ENCODE results near the gene DNAH8.

DNAH8 gene

DNA sequence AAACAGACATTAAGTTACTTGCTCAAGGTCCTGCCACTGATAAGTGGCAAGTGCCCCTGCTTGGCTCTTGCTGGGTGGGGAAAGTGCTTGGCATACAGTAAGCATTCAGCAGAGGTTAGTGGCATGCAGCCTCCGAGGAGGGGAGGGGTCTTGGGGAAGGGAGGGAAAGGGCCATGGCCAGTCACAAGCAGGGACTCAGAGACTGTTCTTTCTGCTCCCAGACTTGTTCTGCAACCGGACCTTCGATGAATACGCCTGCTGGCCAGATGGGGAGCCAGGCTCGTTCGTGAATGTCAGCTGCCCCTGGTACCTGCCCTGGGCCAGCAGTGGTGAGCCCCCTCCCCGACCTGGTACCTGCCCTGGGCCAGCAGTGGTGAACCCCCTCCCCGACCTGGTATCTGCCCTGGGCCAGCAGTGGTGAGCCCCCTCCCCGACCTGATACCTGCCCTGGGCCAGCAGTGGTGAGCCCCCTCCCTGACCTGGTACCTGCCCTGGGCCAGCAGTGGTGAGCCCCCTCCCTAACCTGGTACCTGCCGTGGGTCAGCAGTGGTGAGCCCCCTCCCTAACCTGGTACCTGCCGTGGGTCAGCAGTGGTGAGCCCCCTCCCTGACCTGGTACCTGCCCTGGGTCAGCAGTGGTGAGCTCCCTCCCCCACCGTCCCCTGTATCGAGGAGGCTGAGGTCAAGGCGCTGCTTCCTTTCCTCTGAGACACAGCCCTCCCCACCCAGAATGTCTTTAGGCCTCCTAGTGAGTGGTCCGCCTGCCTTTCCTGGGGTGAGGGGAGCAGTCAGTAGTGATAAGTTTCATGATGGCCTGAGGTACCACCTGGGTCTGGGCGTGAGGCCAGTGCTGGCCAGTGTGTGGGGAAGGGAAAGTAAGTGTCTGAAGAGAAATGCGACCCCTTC is 342.4 kb downstream of the DNAH8 start:
- FAIRE-seq: no peak

DNA sequence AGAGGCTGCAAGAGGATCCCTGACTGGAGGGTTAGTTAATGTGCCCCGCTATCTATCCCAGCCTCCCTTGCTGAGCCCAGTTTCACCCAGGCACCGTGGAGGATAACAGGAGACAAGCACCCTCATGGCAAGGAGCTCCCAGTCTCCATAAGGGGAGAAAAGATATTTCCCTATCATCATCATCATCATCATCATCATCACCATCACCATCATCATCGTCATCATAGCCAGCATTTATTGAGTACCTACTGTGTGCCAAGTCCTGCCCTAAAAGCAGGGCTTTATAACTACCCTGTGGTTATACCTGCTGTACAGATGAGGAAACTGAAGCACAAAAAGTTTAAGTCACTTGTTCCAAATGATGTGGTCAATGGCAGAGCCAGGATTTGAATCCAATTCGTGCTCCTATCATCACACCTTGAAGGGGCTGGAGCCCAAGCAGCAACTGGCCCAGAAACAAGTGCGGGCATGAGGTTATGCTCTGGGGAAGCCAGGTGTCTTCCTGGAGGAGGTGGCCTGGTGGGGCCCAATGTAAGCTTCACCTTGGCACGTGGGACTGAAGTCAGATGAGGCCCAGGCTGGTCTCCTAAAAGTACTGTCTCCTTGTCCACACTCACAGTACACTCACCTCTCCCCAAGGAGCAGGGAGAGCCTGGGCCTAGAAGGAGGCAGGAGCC is 343.5 kb downstream of the DNAH8 start:
- no peak for FAIRE-seq

DNA sequence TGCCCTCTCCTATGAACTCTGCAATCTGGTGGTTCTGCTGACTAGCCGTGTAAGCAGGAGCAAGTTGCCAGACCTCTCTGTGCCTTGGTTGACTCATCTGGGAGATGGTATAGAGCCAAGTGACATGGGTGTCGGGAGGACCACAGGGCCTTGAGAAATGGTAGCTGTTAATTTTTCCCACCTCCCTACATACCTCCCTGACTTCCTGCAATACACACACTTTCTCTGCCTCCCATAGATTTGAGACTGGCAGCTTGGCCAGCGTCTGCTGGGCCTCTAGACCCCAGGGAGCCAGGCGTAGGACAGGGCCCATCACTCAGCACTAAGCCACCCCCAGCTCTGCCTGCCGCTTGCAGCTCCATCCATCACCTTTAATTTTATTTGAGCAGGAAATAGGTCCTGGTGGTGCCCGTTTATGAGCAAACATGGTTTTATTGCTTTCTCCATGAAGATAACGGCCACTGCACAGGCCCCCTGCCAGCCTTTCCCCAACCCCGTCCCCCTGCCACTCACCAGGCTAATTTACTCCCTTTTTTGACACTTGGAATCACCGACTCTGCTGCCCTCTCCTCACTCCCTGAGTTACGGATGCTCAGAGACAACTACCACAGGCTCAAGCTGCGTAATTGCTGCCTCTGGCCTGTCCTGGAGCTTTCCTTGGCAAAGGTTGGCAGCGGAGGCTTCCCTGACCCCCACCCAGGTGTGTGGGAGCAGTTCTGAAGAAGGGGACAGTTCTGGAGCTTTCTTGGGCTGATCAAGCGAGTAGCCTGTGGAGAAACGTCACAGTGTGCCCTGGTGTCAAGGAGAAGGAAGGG is 344.6 kb downstream of the DNAH8 start:
- FAIRE-seq: no peak

DNA sequence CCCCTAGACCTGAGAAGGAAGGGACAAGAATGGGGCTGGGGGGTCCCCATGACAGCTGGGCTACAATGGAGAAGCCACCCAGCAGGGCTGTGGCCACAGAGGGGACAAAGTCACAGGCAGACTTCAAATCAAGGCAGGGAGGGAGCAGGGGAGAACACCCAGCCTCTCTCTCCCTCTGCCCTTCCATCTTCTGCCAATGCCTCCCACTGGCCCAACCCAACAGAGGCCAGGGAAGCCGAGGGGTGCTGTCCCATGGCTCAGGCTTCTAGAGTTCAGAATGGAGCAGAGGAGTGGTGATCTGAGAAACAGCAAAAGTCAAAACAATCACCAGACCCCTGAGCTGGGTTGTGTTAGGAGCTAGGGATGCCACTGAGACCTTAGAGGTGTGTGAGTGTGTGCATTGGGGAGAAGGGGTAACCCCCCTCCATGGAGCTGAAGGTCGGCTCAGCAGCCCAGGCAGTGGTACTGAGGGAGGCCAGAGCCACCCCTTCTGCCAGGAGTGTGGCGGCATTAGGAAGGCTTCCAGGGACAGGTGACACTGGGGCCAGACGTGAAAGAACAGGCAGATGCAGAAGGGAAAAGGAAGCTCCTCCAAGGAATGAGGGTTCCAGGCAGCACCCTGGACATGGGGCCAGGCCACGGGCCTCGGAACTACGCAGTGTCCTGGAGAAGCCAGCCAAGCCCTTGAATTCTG is 345.5 kb downstream of the DNAH8 start:
- FAIRE-seq: no peak

DNA sequence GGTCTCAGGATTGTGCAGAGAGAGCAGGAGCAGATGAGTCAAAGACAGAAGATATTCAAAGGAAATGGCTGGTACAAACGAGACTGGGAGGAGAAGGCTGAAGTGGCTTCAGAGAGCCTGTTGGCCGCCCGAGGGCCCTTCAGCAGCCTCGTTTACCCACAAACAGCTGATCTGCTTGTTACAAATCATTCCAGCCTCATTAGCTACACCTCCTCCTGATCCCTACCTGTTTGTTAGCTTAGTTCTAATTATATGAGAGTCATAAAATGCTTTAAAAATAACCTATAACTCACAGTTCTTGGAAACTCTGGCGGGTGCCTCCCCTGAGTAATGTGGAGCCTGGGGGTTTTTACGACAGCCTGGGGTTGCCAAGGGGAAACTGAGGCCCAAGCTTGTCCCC is 346.1 kb downstream of the DNAH8 start:
- FAIRE-seq: no peak

DNA sequence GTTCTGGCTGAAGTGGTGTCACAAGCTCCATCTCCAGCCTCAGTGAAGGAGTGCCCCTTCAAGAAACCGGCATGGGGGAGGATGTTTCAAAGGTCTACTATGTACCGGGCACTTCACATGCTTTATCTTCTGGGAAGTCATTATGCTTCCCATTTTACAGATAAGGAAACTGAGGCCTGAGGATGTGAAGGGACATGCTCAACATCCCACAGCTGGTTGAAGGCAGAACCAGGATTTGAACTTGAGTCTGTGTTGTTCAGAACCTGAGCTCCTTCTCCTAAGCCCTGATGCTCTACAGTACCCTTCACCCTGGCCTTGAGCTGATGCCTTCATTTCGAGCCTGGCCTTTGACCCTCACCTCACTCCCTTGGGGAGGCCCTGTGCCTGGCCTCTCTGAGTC is 346.5 kb downstream of the DNAH8 start:
- no peak for FAIRE-seq

DNA sequence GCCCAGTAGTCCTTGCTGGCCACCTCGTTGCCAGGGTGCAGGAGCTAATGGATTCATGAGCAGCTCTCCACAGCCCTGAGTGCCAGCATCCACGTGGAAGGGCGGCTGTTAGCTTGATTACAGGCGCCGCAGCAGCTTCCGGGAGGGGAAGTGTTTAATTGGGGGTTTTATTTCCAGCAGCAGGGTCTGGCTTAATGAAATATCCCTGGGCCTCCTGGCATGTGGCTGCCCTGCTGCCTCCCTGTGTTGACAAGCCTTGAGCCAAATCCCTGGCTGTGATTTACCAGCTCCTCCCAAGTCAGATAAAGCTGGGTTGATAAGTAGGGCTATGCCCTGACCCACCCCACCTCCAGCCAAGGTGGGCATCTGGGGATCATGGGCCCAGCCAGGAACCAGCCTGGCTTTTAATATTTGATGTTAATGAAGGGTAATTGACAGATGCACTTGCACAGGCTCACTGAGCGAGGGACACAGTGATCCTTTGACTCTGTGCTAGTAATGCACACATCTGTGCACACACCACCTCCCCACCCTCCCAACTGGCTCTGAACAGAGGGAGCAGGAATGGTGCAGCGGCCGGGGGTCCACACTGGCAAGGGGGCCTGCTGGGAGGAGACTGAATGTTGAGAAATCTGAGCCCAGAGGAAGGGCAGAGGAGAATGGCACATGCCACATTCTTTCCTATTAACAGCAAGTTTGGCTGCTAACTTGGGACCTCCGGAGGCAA is 347.1 kb downstream of the DNAH8 start:
- FAIRE-seq: no peak

DNA sequence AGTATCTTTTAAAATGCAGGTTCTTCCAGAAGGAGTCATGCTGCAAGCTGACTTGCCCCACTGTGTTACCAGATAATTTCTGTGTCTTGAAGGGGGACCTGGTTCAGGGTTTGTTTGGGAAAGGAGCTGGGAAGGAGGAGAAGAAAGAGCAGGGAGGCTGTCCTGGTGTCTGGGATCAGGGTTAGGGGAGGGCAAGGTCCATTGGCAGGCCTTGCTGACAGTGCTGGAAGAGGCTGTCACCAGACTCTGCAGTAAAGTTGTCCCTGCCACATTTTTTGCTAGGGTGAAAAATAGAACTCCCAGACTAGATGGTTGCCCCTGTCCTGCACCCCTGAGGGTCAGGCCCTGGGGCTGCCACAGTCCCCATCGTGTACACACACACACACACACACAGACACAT is 348.4 kb downstream of the DNAH8 start:
- no peak for FAIRE-seq

DNA sequence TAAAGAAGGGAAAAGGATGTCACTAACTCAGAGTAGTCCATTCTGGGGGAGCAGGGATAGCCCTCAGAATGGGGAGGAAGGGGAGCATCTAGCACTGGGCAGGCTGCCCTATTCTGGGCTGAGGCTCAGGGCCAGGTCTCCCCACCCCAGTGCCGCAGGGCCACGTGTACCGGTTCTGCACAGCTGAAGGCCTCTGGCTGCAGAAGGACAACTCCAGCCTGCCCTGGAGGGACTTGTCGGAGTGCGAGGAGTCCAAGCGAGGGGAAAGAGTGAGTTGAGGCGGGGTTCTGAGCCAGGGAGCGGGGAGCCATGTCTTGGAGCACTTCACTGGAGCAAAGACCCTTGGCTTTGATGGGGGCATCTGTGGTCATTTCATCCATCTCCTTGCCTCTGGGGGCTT is 350.4 kb downstream of the DNAH8 start:
- no peak for FAIRE-seq

DNA sequence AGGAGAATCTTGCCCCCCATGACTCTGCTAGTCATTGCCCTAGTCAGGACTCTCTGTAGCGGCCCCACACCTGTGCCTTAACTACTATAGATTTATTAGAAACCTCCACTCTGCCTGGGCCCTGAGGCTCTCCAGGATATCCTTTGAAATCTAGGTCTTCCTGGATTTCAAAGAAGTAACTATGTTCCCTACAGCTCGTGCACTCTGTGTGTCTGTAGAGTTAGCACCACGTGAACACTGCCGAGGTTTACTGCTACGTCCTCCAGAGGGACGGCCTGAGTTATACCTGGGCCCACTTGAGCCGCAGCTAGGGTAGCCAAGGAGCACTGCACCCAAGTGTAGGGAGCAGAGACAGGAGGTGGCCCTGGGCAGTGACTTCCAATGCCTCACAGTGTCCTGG is 353.3 kb downstream of the DNAH8 start:
- FAIRE-seq: no peak

DNA sequence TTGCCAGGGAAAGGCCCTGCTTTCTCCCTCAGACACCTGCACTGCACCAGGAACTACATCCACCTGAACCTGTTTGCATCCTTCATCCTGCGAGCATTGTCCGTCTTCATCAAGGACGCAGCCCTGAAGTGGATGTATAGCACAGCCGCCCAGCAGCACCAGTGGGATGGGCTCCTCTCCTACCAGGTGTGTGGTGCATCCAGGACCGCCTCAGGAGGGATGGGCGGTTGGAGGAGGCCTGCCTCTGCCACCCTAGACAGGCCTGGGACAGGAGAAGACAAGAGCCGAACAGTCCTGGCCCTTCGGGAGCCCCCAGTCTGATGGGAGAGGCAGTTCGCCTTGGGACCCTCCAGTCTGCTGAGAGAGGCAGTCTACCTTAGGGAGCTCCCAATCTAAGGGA is 357.7 kb downstream of the DNAH8 start:
- FAIRE-seq: no peak

DNA sequence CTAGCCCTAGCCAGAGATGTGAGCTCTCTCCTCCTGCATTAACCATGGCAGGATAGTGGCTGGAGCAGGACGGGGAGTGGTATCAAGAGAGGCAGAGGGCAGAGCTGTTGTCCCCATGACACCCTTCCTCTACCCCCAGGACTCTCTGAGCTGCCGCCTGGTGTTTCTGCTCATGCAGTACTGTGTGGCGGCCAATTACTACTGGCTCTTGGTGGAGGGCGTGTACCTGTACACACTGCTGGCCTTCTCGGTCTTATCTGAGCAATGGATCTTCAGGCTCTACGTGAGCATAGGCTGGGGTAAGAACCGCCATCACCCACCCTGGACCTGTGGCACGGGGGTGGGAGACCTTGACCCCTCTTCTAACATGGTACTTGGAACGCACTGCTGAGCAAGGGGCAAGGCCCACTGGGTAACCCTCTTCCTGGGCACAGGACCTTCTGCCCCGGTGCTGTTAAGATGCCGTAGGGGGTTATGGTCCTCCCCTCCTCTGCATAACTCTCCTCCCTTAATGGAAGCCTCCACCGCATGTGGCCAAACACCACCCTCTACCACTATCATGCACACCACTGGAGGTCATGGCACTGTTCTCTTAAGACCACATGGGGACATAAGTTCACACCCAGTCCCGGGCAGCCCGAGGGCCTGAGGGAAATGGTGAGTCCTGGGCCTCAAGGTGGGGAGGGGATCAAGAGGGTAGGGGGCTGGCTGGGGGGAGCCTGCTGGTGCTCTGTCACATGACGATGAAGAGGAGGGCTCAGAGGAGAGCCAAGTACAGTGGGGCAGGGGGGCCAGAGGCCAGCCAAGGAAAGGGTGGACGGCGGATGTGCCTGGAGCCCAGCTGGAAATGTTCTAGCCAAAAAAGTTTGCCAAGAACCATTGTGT is 358.6 kb downstream of the DNAH8 start:
- no peak for FAIRE-seq

DNA sequence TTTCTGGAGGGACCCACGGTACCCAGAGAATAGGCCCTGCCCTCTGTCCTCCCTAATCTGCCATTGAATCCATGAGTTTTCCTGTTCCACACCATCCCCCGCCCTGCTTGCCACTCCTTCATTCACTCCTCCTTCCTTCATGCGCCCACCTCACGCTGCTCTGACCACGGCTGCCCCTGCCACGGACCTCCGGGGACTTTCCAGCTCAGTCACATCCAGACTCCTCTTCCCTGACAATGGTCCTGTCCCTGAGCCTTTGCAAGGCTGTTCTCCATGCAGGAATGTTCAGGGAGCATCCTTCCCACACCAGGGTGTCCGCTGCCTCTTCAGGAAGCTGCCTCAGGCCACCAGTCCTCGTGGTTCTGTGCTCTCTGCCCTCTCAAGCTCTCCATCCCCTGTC is 359.4 kb downstream of the DNAH8 start:
- no peak for FAIRE-seq

DNA sequence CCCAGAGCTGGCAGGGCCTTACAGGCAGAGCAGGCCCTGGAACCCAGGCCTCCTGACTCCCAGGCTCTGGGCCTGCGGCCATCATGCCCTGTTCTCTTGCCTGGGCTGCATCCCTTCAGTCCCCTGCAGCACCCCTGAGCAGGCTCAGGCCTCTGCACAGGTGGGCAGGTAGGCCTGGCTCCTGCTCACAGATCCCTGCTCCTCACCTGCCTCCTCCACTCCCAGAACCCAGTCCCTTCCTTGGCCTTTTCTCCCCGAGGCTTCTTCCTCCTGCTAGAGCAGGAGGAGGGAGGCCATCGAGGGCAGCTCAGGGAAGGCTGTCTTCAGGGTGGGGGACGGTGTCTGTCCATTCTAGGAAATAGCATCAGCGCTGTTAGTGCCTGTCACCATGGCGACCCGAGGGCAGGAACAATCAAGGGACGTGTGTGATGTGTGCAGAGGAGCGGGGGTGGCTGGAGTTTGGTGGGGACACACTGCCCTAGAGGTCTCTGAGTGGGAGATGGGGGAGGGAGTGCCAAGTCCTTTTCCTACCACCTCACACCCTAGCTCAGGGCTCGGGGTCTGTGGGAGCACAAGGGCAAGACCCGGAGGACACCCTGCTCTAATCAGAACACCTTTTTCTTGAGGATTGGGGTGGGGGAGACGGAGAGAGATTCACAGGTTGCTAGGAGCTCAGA is 360.0 kb downstream of the DNAH8 start:
- no peak for FAIRE-seq

DNA sequence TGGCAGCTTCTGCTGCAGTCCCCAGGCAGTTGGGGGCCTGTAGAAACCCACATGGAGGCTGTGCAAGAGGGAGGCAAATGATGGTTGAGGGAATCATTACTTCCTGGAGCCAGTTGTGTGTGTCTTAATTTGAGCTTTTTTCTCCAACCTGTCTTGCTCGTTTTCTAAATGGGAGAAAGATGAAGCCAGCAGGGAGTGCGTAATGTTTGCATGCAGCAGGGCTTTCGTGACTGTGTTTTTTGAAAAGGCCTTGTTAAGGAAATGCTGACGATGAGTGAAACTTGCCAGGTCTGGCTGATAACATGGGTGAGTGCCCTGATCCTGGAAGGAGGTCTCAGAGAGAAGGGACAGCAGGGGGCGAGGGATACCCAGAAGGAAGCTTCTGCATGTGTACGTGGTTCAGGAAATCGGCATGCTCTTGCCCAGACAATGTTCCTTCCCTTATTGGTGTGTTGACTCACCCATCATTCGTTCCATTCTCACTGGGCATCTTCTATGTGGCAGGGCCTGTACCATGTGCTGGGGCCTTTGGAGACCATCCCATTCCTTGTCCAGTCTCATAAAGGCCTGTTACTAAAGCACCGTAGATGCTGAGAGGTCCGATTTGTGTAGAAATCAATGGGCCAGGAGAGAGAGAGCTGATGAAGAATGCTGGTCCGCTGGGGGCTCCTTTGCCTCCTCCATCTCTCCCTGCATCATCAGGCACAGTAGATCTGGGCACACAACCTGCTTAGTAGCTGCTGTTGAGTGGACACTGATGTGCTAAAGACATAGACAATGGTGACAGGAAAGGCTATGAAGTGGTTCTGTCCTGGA is 360.9 kb downstream of the DNAH8 start:
- no peak for FAIRE-seq

DNA sequence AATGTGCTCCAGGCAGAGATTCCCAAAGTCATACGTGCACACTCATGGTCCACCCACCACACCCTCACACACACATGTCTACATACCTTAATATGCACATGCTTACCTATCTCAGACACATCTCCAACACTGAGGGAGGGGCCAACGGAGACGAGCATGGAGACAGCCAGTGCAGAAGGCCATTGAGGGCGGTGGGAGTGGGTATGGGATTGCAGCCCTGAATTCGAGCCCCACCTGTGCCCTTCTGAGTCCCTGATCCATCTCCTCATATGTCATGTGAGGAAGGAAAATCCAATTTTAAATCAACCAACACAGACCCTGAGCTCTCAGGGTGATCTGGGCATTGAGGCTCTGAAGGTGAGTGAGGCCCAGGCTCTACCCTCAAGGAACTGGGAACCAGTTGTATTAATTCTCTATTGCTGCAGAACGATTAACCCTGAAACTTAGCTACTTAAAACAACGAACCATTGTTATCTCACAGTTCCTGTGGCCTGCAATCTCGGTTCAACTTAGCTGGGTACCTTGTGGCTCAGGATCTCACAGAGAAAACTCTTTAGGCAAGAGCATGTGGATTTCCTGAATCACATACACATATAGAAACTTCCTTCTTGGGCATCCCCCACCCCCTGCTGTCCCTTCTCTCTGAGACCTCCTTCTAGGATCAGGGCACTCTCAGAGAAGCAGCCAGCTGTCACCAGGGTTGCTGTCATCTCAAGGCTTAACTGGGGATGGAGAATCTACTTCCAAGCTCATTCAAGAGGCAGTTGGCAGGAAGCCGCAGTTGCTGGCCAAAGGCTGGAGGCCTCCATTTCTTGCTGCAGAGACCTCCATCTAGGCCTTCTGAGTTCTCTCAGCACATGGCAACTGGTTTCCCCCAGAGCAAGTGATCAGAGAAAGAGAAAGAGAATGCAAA is 361.8 kb downstream of the DNAH8 start:
- no peak for FAIRE-seq

DNA sequence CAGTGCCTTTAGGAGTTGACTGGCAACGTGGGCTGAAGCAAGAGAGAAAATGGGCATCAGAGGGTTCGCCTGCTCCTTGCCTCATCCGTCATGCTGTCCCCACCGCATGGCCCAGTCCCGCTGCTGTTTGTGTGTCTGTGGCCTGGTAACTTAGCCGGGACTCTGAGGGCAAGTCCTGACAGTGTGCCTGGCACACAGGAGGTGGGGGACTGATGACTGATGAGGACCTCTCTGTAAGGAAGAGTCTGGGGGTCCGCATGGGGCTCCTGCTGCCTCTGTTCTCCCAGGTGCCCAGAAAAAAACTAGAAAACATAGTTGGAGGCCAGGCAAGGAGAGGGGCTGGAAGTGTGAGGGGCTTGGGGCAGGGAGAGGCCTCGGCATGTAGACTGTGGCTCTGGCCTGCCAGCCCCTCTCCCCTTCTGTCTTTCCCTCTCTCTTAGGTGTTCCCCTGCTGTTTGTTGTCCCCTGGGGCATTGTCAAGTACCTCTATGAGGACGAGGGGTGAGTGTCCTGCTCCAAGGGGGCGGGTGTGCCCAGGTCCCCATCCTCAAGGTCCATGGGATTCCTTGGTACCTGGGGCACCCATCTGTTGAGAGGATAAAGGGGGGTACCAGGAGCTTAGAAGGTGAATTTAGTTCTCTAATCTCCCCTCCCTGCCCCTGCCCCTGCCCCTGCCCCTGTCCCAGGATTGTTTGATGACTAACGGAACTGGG is 362.9 kb downstream of the DNAH8 start:
- no peak for FAIRE-seq

DNA sequence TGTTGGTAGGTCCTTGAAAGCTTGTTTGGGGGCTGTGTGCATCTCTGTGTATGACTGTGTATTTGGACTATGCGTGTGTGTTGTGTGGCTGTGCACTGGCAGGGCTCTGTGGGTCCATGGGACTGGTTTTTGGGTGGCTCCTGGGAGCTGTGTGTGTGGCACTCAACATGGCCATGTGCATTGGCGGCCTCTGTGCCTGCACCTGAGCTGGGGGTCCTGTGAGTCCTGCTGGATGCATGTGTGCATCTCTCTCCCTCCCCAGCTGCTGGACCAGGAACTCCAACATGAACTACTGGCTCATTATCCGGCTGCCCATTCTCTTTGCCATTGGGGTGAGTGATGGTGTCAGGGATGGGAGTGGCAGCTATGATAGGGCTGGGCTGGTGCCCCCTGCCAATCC is 363.6 kb downstream of the DNAH8 start:
- FAIRE-seq: no peak
